ENCODE results near the gene TRIM2. TPM values are rescaled to one million over a fixed set of nuclear protein-coding genes. Genes with fewer than 3 reads are reported as not detected.

Gene TRIM2
- total RNA-seq, 6 donors from 2014 or later: 17.6 to 45.1 (median 30.2) TPM

DNA sequence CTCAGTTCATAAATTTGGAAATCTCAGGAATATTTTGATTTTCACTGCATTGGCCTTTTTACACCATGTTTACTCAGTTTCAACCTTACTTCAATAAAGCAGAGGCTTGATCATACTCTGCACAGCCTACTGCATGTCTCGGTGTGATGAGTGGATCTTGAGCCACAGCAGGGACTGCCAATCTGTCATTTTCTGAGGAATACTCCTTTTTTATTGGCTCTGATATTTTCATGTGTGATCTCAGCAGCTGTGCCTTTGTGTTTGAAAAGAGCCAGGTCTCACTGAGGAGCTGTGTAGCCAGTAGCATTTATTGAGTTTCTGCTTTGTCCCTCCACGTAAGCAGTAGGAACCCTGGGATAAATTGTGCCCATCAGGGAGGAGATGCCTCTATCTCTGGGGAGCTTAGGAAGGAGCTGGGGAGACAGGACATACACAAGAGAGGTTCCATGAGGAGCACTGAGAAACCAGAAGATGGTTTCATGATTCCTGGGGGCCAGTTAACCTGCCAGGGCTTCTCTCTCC lies 18.9 kb upstream of the TRIM2 start:
- no peak overlapping the region for H3K4me3 ChIP-seq
- WGBS, 2 donors: 68 to 76% methylated on average over 2 of the region's 2 CpGs
- H3K27ac ChIP-seq: no peak overlapping the region
- TF ChIP-seq EP300 (IDR thresholded peaks at IDR 0.05) (no peak), POLR2A (IDR thresholded peaks at IDR 0.05) (no peak), POLR2AphosphoS5 (IDR thresholded peaks at IDR 0.05) (no peak)
- TF ChIP-seq, protein P1, sequence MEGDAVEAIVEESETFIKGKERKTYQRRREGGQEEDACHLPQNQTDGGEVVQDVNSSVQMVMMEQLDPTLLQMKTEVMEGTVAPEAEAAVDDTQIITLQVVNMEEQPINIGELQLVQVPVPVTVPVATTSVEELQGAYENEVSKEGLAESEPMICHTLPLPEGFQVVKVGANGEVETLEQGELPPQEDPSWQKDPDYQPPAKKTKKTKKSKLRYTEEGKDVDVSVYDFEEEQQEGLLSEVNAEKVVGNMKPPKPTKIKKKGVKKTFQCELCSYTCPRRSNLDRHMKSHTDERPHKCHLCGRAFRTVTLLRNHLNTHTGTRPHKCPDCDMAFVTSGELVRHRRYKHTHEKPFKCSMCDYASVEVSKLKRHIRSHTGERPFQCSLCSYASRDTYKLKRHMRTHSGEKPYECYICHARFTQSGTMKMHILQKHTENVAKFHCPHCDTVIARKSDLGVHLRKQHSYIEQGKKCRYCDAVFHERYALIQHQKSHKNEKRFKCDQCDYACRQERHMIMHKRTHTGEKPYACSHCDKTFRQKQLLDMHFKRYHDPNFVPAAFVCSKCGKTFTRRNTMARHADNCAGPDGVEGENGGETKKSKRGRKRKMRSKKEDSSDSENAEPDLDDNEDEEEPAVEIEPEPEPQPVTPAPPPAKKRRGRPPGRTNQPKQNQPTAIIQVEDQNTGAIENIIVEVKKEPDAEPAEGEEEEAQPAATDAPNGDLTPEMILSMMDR (IDR thresholded peaks at IDR 0.05): no peak
- H3K36me3 ChIP-seq: no peaks in the 10 kb centered on the region
- no peaks in the 10 kb centered on the region for H3K27me3 ChIP-seq
- ATAC-seq (ENCODE audit: low FRiP score in 2 of 2) (no peak), DNase-seq (no peak)
- H3K9me3 ChIP-seq: no peaks in the 10 kb centered on the region
- peaks cover 0 to 4% (median 2%) of the 10 kb centered on the region in 4 donors for H3K4me1 ChIP-seq

DNA sequence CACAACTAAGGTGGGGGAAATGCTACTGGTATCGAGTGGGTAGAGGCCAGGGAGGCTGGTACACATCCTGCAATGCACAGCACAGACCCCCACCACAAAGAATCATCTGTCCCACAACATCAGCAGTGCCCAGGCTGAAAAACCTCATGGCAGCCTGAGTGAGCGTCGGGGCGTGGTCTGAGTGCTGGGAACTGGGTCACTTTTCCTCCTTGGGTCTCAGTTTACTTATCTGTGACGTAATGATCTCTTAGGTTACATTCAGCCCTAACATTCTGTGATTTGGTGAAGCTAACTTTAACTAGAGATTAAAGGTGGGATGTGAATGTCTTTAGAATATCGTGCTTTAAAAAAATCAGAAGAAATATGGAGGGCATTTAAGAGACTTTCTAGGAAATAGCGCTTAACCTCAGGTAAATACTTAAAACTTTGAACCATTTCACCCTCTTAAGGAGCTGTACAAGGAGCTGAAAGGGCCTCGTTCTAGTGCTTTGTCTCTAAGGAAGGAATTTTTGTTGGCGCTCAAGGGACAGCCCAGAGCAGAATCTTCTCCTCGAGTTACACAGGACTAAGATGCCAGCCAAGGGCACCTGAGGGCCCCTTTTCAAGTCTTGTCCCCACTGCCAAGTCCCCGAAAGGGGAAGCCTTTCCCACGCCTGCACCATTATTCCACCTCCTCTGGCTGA lies 18.1 kb upstream of the TRIM2 start:
- peak in 1 of 2 donors; percentile 73 for ATAC-seq (ENCODE audit: low FRiP score in 2 of 2)
- WGBS, 2 donors: 72 to 76% methylated on average over 12 of the region's 12 CpGs
- TF ChIP-seq POLR2AphosphoS5 (IDR thresholded peaks at IDR 0.05) (no peak), EP300 (IDR thresholded peaks at IDR 0.05) (no peak), POLR2A (IDR thresholded peaks at IDR 0.05) (no peak)
- TF ChIP-seq, protein P1 (IDR thresholded peaks at IDR 0.05): no peak
- peak in 1 of 2 donors; percentile 39 for DNase-seq
- Histone ChIP-seq H3K9me3 (no peaks in the 10 kb centered on the region), H3K4me1 (peaks cover 0 to 4% (median 2%) of the 10 kb centered on the region in 4 donors), H3K27ac (no peak overlapping the region), H3K4me3 (no peak overlapping the region), H3K36me3 (no peaks in the 10 kb centered on the region), H3K27me3 (no peaks in the 10 kb centered on the region)

GRCh38 chr4:153189016-153189801 lies 15.0 kb upstream of the TRIM2 start:
- 53 to 60% methylated on average over 11 of the region's 11 CpGs for whole genome bisulfite sequencing, 2 donors
- H3K4me1 ChIP-seq: peaks cover 0 to 4% (median 2%) of the 10 kb centered on the region in 4 donors
- no peaks in the 10 kb centered on the region for H3K9me3 ChIP-seq
- no peak overlapping the region for H3K4me3 ChIP-seq
- no peak overlapping the region for H3K27ac ChIP-seq
- TF ChIP-seq POLR2A (IDR thresholded peaks at IDR 0.05): no peak
- TF ChIP-seq, protein P1 (IDR thresholded peaks at IDR 0.05): no peak
- no peak for TF ChIP-seq POLR2AphosphoS5 (IDR thresholded peaks at IDR 0.05)
- no peak for TF ChIP-seq EP300 (IDR thresholded peaks at IDR 0.05)
- ATAC-seq (ENCODE audit: low FRiP score in 2 of 2): peak in 1 of 2 donors; percentile 56
- no peaks in the 10 kb centered on the region for H3K36me3 ChIP-seq
- no peaks in the 10 kb centered on the region for H3K27me3 ChIP-seq
- DNase-seq: no peak

GRCh38 chr4:153191795-153192363 lies 12.4 kb upstream of the TRIM2 start:
- ATAC-seq (ENCODE audit: low FRiP score in 2 of 2) (no peak), DNase-seq (no peak)
- Histone ChIP-seq H3K36me3 (no peaks in the 10 kb centered on the region), H3K27ac (no peak overlapping the region), H3K4me3 (no peak overlapping the region), H3K4me1 (peaks cover 0 to 4% (median 0%) of the 10 kb centered on the region in 4 donors), H3K9me3 (no peaks in the 10 kb centered on the region), H3K27me3 (no peaks in the 10 kb centered on the region)
- 89 to 90% methylated on average over 5 of the region's 5 CpGs for WGBS, 2 donors
- TF ChIP-seq, protein P1 (IDR thresholded peaks at IDR 0.05): no peak
- TF ChIP-seq POLR2AphosphoS5 (IDR thresholded peaks at IDR 0.05) (no peak), EP300 (IDR thresholded peaks at IDR 0.05) (no peak), POLR2A (IDR thresholded peaks at IDR 0.05) (no peak)

Measured in upper lobe of left lung (tissue), 6 donors.